WTC11 (cell line): ENCODE measurements around the gene SH3BP4. TPM values are rescaled to one million over a fixed set of nuclear protein-coding genes. Genes with fewer than 3 reads are reported as not detected.

ENCODE experiments used
- ATAC-seq: fragments of 200-7000 bp; cut with Tn5 transposase; 2 replicates; pipeline ENCODE4 v1.10.0; 2021; ENCODE audit warnings: mild to moderate bottlenecking, moderate library complexity
- CTCF ChIA-PET: fragments of 300-600 bp; sonication (Branson Sonifier 250); formaldehyde crosslinking; loops from one replicate; lab custom pipeline; 2021; ENCODE audit warnings: antibody characterized with exemption; lab: Charles Lee
- POLR2A ChIA-PET: fragments of 350-600 bp; sonication (Branson Sonifier 250); formaldehyde crosslinking; loops from one replicate; lab custom pipeline; 2021; ENCODE audit warnings: antibody characterized with exemption; lab: Charles Lee
- DNase-seq: peaks from one replicate; pipeline ENCODE4 v3.0.0; 2021; ENCODE audit warnings: low spot score
- H3K27ac Mint-ChIP-seq: 2 replicates; pipeline ENCODE4 v1.8.0; 2021; ENCODE audit warnings: mixed read lengths
- H3K27me3 Mint-ChIP-seq: 2 replicates; pipeline ENCODE4 v1.8.0; 2021; ENCODE audit warnings: low read depth, mild to moderate bottlenecking, moderate library complexity, mixed read lengths
- H3K36me3 Mint-ChIP-seq: 2 replicates; pipeline ENCODE4 v1.8.0; 2021; ENCODE audit warnings: mixed read lengths
- H3K4me1 Mint-ChIP-seq: 2 replicates; pipeline ENCODE4 v1.8.0; 2022; ENCODE audit warnings: mixed read lengths
- H3K4me3 Mint-ChIP-seq: 2 replicates; pipeline ENCODE4 v1.8.0; 2021; ENCODE audit warnings: mild to moderate bottlenecking, moderate library complexity, mixed read lengths
- H3K9me3 Mint-ChIP-seq: 2 replicates; pipeline ENCODE4 v1.8.0; 2021; ENCODE audit warnings: mixed read lengths
- GRHL2 ChIP-seq: fragments of 250-450 bp; sonication (Bioruptor Pico); IDR thresholded peaks from 2 replicates; pipeline ENCODE4 v1.8.0; 2022; ENCODE audit warnings: mild to moderate bottlenecking, moderate library complexity; ENCODE audit not compliant: insufficient replicate concordance, severe bottlenecking
- HMGA2 ChIP-seq: fragments of 250-450 bp; sonication (Bioruptor Pico); IDR thresholded peaks from 2 replicates; pipeline ENCODE4 v1.4.0; 2021; ENCODE audit warnings: mild to moderate bottlenecking, moderate library complexity
- JUN ChIP-seq: sonication (generic); formaldehyde crosslinking; IDR thresholded peaks from 2 replicates; pipeline ENCODE4 v1.8.0; 2023; ENCODE audit warnings: mild to moderate bottlenecking, missing genetic modification reagents
- KAT7 ChIP-seq: sonication (generic); formaldehyde crosslinking; IDR thresholded peaks from 2 replicates; pipeline ENCODE4 v1.8.1; 2023; ENCODE audit warnings: missing genetic modification reagents, mild to moderate bottlenecking, borderline replicate concordance
- ZNF263 ChIP-seq: sonication (generic); formaldehyde crosslinking; IDR thresholded peaks from 2 replicates; pipeline ENCODE4 v1.8.1; 2022; ENCODE audit warnings: low read depth, mild to moderate bottlenecking, moderate library complexity, missing genetic modification reagents
- ZNF423 ChIP-seq: fragments of 250-450 bp; sonication (Bioruptor Pico); IDR thresholded peaks from 2 replicates; pipeline ENCODE4 v2.1.2; 2022; ENCODE audit warnings: mild to moderate bottlenecking, moderate library complexity
- total RNA-seq: library from RNA; stranded (reverse); gene quantifications from 3 replicates; pipeline ENCODE4 v1.2.3, GENCODE V29; 2021
- TF ChIP-seq, protein P1 (sequence below): sonication (generic); formaldehyde crosslinking; IDR thresholded peaks from 2 replicates; pipeline ENCODE4 v1.8.1; 2022; ENCODE audit warnings: low read depth, mild to moderate bottlenecking, moderate library complexity, missing genetic modification reagents, borderline replicate concordance
- TF ChIP-seq, protein P2 (sequence below): fragments of 250-450 bp; sonication (Bioruptor Pico); IDR thresholded peaks from 2 replicates; pipeline ENCODE4 v1.9.0; 2021; ENCODE audit warnings: mild to moderate bottlenecking
- TF ChIP-seq, protein P3 (sequence below): sonication (generic); formaldehyde crosslinking; IDR thresholded peaks from 2 replicates; pipeline ENCODE4 v1.8.0; 2023; ENCODE audit warnings: missing genetic modification reagents, mild to moderate bottlenecking, borderline replicate concordance
- TF ChIP-seq, protein P4 (sequence below): fragments of 250-450 bp; sonication (Bioruptor Pico); IDR thresholded peaks from 2 replicates; pipeline ENCODE4 v1.9.0; 2021; ENCODE audit warnings: moderate library complexity, mild to moderate bottlenecking, inconsistent platforms, borderline replicate concordance

The SH3BP4 gene
- total RNA-seq, 1 experiment from 2014 or later: 44.4 TPM

DNA sequence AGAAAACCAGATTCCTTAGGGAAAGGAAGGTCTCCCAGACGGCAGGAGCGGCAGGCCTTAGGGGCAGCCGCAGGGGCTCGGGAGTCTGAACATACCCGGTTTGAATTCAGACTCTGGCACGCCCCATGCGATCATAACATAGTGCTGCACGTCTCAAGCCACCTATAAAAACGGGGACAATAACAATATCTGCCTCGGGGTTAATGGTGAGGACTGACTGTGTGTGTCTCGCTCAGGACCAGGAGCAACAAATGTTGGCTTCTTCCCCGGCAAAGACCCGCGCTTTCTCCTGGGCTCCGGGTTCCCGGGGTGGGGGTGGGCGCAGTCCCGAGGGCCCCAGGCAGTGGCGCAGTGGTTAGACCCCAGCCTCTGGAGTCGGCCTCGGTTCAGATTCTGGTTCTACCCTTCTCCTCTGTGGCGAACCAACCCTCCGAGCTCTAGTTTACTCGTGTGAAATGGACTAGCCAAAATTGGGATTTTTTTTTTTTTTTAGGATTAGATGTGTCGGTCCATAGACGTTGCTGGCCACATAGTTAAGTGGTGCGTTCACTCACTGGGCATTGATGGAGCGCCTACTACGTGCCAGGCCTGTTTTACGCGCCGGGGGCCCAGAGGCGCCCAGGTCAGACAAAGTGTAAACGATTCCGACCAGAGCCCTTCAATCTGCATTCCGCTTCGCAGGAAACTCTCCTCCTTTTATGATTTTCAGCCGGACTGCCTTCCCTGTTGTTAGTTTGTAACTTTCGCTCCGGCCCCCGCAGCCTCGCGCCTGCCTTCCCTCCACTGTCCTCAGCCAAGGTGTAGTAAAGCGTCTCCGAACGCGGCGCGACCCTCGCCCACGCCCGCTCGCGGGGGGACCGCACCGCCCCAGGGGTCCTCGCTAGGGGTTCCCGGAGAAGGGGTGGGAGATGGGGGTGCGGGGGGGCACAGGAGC, 820 bp upstream of the SH3BP4 start:
- Mint-ChIP-seq H3K27me3 (peaks cover 47% of the 10 kb centered on the region), H3K9me3 (no peaks in the 10 kb centered on the region), H3K36me3 (no peaks in the 10 kb centered on the region), H3K27ac (no peak overlapping the region)
- POLR2A ChIA-PET: no interaction called here
- DNase-seq: peak; percentile 34
- TF ChIP-seq, protein P1, sequence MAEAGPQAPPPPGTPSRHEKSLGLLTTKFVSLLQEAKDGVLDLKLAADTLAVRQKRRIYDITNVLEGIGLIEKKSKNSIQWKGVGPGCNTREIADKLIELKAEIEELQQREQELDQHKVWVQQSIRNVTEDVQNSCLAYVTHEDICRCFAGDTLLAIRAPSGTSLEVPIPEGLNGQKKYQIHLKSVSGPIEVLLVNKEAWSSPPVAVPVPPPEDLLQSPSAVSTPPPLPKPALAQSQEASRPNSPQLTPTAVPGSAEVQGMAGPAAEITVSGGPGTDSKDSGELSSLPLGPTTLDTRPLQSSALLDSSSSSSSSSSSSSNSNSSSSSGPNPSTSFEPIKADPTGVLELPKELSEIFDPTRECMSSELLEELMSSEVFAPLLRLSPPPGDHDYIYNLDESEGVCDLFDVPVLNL (CRISPR knock-in tag): no peak
- peak; percentile 60; the same call in 1 of the 2 replicates for TF ChIP-seq ZNF423 (CRISPR knock-in tag)
- TF ChIP-seq, all 79 proteins: peak for 1
- CTCF ChIA-PET: interaction anchor here (1.0 kb wide), 4 partner anchors 69 to 455 kb away, joined by 3 to 4 read pairs (median 3); no protein-coding TSS in a partner anchor
- peaks cover 44% of the 10 kb centered on the region for H3K4me1 Mint-ChIP-seq
- H3K4me3 Mint-ChIP-seq: peak overlapping the region; percentile 85
- ATAC-seq: peak; percentile 4

DNA sequence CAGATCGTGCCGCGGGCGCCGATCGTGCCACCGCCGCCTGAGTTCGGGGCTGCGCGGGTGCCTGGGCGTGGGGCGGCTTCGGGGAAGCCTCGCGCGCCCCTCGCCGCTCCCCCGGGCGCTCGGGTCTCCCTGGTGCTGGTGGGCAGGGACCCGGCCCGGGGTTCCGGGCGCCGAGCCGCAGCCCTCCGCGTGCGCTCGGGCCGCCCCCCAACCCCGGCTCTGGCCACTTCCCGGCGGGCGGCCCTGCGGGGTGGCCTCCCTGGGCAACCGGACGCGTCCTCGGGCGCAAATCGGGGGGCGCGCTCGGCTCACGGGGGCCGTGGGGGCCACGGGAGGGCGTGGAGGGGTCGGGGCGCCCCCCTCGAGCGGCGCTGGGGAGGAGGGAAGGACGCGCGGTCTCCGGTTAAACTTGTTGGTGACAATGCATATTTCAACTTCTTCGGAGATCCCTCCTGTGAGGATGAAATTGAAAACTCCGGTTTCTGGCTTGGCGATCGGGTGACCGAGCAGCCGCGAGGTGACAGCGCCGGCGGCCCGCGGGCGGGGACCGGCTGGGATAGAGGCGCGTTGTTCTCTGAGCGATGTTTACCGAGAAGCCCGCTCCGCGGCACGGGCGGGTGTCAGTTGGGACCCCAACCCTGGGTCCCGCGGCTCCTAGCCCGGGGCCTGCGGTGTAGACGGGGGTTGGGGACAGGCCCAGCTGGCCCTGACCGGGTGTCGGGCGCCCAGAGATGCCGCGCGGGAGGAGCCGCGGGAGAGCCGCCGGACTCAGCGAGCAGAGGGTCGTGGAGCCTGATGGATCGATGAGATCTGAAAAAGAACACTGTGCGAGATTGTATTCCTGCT, 676 bp downstream of the SH3BP4 start:
- peak; percentile 17; the same call in 1 of the 2 replicates for TF ChIP-seq KAT7 (CRISPR knock-in tag)
- TF ChIP-seq, protein P2, sequence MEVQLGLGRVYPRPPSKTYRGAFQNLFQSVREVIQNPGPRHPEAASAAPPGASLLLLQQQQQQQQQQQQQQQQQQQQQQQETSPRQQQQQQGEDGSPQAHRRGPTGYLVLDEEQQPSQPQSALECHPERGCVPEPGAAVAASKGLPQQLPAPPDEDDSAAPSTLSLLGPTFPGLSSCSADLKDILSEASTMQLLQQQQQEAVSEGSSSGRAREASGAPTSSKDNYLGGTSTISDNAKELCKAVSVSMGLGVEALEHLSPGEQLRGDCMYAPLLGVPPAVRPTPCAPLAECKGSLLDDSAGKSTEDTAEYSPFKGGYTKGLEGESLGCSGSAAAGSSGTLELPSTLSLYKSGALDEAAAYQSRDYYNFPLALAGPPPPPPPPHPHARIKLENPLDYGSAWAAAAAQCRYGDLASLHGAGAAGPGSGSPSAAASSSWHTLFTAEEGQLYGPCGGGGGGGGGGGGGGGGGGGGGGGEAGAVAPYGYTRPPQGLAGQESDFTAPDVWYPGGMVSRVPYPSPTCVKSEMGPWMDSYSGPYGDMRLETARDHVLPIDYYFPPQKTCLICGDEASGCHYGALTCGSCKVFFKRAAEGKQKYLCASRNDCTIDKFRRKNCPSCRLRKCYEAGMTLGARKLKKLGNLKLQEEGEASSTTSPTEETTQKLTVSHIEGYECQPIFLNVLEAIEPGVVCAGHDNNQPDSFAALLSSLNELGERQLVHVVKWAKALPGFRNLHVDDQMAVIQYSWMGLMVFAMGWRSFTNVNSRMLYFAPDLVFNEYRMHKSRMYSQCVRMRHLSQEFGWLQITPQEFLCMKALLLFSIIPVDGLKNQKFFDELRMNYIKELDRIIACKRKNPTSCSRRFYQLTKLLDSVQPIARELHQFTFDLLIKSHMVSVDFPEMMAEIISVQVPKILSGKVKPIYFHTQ: no peak
- TF ChIP-seq, protein P3, sequence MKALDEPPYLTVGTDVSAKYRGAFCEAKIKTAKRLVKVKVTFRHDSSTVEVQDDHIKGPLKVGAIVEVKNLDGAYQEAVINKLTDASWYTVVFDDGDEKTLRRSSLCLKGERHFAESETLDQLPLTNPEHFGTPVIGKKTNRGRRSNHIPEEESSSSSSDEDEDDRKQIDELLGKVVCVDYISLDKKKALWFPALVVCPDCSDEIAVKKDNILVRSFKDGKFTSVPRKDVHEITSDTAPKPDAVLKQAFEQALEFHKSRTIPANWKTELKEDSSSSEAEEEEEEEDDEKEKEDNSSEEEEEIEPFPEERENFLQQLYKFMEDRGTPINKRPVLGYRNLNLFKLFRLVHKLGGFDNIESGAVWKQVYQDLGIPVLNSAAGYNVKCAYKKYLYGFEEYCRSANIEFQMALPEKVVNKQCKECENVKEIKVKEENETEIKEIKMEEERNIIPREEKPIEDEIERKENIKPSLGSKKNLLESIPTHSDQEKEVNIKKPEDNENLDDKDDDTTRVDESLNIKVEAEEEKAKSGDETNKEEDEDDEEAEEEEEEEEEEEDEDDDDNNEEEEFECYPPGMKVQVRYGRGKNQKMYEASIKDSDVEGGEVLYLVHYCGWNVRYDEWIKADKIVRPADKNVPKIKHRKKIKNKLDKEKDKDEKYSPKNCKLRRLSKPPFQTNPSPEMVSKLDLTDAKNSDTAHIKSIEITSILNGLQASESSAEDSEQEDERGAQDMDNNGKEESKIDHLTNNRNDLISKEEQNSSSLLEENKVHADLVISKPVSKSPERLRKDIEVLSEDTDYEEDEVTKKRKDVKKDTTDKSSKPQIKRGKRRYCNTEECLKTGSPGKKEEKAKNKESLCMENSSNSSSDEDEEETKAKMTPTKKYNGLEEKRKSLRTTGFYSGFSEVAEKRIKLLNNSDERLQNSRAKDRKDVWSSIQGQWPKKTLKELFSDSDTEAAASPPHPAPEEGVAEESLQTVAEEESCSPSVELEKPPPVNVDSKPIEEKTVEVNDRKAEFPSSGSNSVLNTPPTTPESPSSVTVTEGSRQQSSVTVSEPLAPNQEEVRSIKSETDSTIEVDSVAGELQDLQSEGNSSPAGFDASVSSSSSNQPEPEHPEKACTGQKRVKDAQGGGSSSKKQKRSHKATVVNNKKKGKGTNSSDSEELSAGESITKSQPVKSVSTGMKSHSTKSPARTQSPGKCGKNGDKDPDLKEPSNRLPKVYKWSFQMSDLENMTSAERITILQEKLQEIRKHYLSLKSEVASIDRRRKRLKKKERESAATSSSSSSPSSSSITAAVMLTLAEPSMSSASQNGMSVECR: peak; percentile 34; the same call in 1 of the 2 replicates
- TF ChIP-seq, protein P4, sequence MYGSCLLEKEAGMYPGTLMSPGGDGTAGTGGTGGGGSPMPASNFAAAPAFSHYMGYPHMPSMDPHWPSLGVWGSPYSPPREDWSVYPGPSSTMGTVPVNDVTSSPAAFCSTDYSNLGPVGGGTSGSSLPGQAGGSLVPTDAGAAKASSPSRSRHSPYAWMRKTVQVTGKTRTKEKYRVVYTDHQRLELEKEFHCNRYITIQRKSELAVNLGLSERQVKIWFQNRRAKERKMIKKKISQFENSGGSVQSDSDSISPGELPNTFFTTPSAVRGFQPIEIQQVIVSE (CRISPR knock-in tag): no peak
- TF ChIP-seq GRHL2 (CRISPR knock-in tag): no peak
- TF ChIP-seq ZNF263 (CRISPR knock-in tag): 0 out of 2 replicates have a peak, but pooled peaks have one; percentile 17
- no peak for TF ChIP-seq HMGA2 (CRISPR knock-in tag)
- 0 out of 2 replicates have a peak, but pooled peaks have one; percentile 28 for TF ChIP-seq JUN (CRISPR knock-in tag)
- TF ChIP-seq, all 79 proteins: peak for 4
- ChIA-PET CTCF (interaction anchor here (1.0 kb wide), 3 partner anchors 71 to 457 kb away, joined by 3 to 4 read pairs (median 3); no protein-coding TSS in a partner anchor), POLR2A (no interaction called here)
- no peak overlapping the region for H3K27ac Mint-ChIP-seq
- no peaks in the 10 kb centered on the region for H3K9me3 Mint-ChIP-seq
- no peak for ATAC-seq
- H3K36me3 Mint-ChIP-seq: no peaks in the 10 kb centered on the region
- peak; percentile 40 for DNase-seq
- H3K4me3 Mint-ChIP-seq: peak overlapping the region; percentile 84
- H3K27me3 Mint-ChIP-seq: peaks cover 41% of the 10 kb centered on the region
- H3K4me1 Mint-ChIP-seq: peaks cover 59% of the 10 kb centered on the region
